Measurements from ENCODE around the gene SFT2D3. TPM values are rescaled to one million over a fixed set of nuclear protein-coding genes. Genes with fewer than 3 reads are reported as not detected.

SFT2D3 gene
- polyA plus RNA-seq, 1 experiment: 3.5 TPM

DNA sequence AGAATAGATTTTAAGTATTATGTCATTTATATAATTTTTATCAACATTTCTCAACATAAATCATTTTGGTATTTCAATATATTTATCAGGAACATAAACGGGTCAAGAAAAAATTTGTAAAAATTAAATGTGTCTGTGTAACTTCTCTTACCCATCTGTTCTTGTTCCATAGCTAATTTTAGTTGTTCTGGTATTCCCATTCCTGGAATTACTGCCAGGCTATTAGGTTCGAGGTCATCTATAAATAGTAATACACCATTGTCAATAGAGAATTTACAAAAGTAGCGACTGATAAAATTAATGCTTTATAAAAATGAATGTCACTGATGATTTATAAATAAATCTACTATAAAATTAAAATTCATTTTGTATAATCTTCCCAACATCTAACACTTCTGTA is 21.5 kb downstream of the SFT2D3 start:
- CTCF ChIA-PET: no interaction called here
- H3K4me3 ChIP-seq (ENCODE audit: low read depth, low read length): no peak overlapping the region
- TF ChIP-seq, protein P1, sequence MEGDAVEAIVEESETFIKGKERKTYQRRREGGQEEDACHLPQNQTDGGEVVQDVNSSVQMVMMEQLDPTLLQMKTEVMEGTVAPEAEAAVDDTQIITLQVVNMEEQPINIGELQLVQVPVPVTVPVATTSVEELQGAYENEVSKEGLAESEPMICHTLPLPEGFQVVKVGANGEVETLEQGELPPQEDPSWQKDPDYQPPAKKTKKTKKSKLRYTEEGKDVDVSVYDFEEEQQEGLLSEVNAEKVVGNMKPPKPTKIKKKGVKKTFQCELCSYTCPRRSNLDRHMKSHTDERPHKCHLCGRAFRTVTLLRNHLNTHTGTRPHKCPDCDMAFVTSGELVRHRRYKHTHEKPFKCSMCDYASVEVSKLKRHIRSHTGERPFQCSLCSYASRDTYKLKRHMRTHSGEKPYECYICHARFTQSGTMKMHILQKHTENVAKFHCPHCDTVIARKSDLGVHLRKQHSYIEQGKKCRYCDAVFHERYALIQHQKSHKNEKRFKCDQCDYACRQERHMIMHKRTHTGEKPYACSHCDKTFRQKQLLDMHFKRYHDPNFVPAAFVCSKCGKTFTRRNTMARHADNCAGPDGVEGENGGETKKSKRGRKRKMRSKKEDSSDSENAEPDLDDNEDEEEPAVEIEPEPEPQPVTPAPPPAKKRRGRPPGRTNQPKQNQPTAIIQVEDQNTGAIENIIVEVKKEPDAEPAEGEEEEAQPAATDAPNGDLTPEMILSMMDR (IDR thresholded peaks at IDR 0.05; ENCODE audit: insufficient read depth, low read depth, low read length): no peak
- POLR2A ChIA-PET: no interaction called here
- H3K36me3 ChIP-seq (ENCODE audit: control insufficient read depth, insufficient read depth, low read length): peaks cover 10% of the 10 kb centered on the region
- no peak for DNase-seq (ENCODE audit: low read depth)
- no peaks in the 10 kb centered on the region for H3K27me3 ChIP-seq (ENCODE audit: control insufficient read depth, insufficient read depth, low read length)

DNA sequence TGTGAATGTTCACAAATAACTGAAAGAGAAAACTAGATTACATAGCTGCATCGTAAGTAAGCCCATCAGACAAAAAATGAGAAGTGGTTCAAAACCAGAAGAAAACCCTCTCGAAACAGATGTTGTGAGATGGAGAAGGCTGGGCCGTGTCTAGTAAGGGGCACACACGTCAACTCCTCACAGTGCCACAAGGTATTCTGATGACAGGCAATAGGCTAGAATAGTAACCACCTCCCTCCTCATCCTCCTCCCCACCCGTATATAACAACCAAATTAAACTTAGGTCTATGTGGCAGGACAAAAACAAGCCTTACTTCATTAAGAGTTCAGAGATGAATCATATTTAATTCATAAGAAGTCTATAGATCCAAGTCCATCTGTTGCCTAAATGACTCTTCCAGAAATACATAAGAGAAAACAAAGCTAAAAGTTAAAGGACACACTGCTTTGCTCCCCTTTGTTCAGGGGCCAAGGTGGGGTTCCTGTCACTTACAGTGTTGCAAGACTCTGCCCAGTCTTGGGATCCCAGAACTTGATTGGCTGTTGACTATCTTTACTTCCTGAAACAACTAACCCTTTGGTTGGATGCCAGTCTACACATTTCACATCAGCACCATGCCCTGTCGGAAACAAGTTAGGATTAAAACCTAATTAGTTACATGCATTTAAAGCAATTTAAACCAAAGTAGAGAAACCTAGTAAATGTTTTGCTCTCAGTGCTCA is 25.0 kb downstream of the SFT2D3 start:
- ChIA-PET POLR2A (no interaction called here), CTCF (no interaction called here)
- Histone ChIP-seq H3K27me3 (ENCODE audit: control insufficient read depth, insufficient read depth, low read length) (no peaks in the 10 kb centered on the region), H3K36me3 (ENCODE audit: control insufficient read depth, insufficient read depth, low read length) (0 out of 2 replicates have a peak, but pooled peaks cover 1% of the 10 kb centered on the region), H3K4me3 (ENCODE audit: low read depth, low read length) (no peak overlapping the region)
- TF ChIP-seq, protein P1 (IDR thresholded peaks at IDR 0.05; ENCODE audit: insufficient read depth, low read depth, low read length): no peak
- DNase-seq (ENCODE audit: low read depth): no peak

DNA sequence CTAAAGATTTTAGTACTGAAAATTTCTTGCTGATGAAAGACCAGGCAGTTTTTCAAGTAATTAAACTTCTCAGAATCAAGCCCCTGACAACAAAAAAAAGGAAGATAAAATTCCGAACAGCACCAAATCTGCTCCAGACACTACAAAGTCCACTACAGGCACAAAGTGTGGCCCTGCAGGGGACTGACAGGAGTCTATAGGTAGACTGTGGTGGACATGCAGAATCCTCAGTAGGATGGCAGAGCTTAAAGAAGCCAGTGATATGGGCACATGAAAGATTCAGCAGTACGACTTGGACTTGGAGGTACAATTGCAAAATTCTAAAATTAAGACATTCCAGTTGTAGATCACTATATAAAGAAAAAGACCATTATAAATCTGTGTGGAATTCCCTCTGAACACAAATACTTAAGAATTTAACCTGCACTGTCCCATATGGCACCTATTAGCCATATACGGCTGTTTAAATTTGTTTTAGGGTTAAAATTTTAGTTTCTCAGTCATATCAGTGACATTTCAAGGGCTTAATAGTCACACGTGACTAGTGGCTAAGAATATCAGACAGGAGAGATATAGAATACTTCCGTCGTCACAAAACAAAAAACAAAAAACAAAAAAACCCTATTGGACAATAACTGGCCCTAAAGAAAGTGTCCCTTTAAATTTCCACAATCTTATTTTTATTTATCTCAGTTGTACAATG is 32.0 kb downstream of the SFT2D3 start:
- CTCF ChIA-PET: no interaction called here
- H3K4me3 ChIP-seq (ENCODE audit: low read depth, low read length): no peak overlapping the region
- H3K27me3 ChIP-seq (ENCODE audit: control insufficient read depth, insufficient read depth, low read length): no peaks in the 10 kb centered on the region
- no peak for DNase-seq (ENCODE audit: low read depth)
- POLR2A ChIA-PET: no interaction called here
- no peaks in the 10 kb centered on the region for H3K36me3 ChIP-seq (ENCODE audit: control insufficient read depth, insufficient read depth, low read length)
- TF ChIP-seq, protein P1 (IDR thresholded peaks at IDR 0.05; ENCODE audit: insufficient read depth, low read depth, low read length): no peak

DNA sequence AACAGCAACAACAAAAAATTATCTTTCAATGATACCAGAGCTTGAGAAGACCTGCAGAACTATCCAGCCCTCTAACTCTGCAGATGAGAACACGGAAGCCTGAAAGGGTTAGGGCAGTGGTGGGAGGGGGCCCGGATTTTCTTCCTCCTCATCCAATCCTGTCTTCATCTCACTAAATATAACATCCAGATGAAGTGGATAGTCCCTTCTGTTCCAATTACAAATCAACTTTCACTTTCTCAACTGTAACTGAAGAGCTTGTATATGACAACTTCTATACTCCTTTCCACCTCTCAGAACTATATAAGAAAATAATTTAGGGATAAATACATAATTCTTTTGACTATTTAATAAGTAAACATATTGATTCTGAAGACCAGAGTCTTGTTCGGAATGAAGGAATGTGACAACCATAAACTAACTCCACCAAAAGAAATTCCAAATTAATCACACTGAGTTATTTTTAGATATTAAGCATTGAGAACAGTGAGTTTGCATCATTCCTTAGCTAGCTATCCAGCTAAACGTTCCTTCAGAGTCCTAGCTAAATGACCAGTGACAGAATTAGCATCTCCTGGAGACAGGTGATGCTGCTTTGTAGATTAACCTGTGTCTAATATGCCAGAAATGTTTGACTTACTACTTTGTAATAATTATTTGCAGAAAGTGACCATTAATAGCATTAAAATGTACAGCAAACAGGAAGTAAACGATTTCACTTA is 32.7 kb downstream of the SFT2D3 start:
- Histone ChIP-seq H3K36me3 (ENCODE audit: control insufficient read depth, insufficient read depth, low read length) (no peaks in the 10 kb centered on the region), H3K4me3 (ENCODE audit: low read depth, low read length) (no peak overlapping the region; the same call in 1 of the 2 replicates), H3K27me3 (ENCODE audit: control insufficient read depth, insufficient read depth, low read length) (no peaks in the 10 kb centered on the region)
- DNase-seq (ENCODE audit: low read depth): peak; percentile 23
- CTCF ChIA-PET: interaction anchor here (1.3 kb wide), 1 partner anchor 14 kb away, joined by 3 read pairs; no protein-coding TSS in a partner anchor
- POLR2A ChIA-PET: no interaction called here
- TF ChIP-seq, protein P1 (IDR thresholded peaks at IDR 0.05; ENCODE audit: insufficient read depth, low read depth, low read length): no peak

DNA sequence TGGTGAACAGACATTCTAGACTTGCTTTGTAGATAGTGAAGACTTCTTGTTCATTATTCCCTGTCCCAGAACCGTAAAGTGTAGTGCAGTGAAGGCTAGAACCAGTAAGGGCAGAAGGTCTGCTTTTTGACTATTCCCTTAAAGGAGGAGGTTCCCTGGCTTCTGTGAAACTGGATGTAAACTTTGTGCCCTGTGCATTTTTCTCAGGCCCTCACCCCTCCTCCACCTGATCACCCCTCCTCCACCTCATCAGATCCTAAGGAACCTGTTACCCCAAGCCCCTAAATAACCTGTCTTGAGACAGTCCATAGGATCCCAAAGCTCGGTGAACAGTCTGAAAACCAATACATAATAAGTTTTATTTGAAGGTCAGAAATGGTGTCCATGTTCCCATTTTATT is 33.7 kb downstream of the SFT2D3 start:
- DNase-seq (ENCODE audit: low read depth): no peak
- H3K4me3 ChIP-seq (ENCODE audit: low read depth, low read length): no peak overlapping the region
- ChIA-PET POLR2A (no interaction called here), CTCF (interaction anchor here (1.3 kb wide), 1 partner anchor 13 kb away, joined by 3 read pairs; no protein-coding TSS in a partner anchor)
- no peaks in the 10 kb centered on the region for H3K36me3 ChIP-seq (ENCODE audit: control insufficient read depth, insufficient read depth, low read length)
- TF ChIP-seq, protein P1 (IDR thresholded peaks at IDR 0.05; ENCODE audit: insufficient read depth, low read depth, low read length): no peak
- no peaks in the 10 kb centered on the region for H3K27me3 ChIP-seq (ENCODE audit: control insufficient read depth, insufficient read depth, low read length)

Data from BJ (cell line).